ENCODE measurements around the gene CFAP73. TPM values are rescaled to one million over a fixed set of nuclear protein-coding genes. Genes with fewer than 3 reads are reported as not detected.

The CFAP73 gene
- total RNA-seq, 5 donors from 2014 or later (not counting 1 experiment from before 2014, with no cell fraction given), result 0.25 to 0.69 TPM; not detected in 3

DNA sequence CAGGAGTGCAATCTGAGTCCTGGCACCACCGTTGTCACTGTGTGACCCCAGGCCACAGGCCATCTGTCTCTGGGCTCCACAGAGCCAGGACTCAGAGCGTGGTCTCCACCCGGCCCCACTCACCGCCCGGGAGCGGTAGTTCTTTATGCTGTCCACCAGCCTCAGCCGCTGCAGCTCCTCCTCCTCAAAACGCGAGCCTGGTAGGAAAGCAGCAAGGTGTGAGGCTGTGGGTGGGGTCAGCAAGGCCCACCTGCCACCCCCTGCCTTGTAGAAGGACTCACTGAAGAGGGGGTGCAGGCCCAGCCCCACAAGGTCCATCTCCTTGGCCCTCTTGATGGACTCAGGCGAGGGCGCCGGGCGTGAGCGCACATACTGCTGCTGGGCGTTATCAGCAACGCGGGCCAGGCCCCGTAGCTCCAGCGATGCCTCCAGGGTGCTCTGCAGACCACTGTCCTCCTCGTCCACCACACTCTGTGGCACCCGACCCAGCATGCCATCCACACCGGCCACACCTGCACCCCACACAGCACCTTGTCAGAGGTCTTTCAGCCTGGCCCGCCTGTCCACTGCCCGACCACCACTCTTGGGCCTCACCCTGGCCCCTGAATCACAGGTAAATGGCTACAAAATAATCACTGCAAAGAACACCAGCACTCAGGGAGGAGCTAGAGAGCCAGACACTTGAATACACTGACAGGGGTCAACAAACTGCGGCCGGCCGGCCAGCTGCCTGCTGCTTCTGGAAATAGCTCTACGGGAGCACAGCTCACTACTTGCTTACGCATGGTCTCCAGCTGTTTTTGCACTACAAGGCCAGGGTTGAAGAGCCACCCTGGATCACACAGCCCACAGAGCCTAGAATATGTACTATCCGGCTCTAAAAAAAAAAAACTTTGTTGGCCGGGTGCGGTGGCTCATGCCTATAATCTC lies 16.3 kb downstream of the CFAP73 start:
- ChIA-PET CTCF (interaction anchor here in 1 of 2 donors (1.4 kb wide), 1 partner anchor 8 kb away, joined by 6 read pairs; no protein-coding TSS in a partner anchor), POLR2A (interaction anchor here in 1 of 2 donors (0.6 kb wide), 1 partner anchor 11 kb away, joined by 4 read pairs; no protein-coding TSS in a partner anchor)
- peaks cover 21 to 93% of the 10 kb centered on the region in 2 donors for H3K36me3 ChIP-seq (ENCODE audit: control insufficient read depth in 2 of 2, extremely low read depth in 1 of 2, insufficient read depth in 1 of 2, low read length in 1 of 2)
- no peaks in the 10 kb centered on the region for H3K4me1 Mint-ChIP-seq
- H3K4me3 Mint-ChIP-seq, result no peak overlapping the region
- H3K9me3 ChIP-seq, result no peaks in the 10 kb centered on the region
- no peaks in the 10 kb centered on the region for H3K27me3 Mint-ChIP-seq
- DNase-seq (no peak), ATAC-seq (replicated peaks in 1 of 4) (no peak)
- H3K27ac Mint-ChIP-seq, result no peak overlapping the region
- 96% methylated on average over 29 of the region's 32 CpGs for WGBS (ENCODE audit: insufficient coverage)
- no peaks in the 10 kb centered on the region for H3K9me3 Mint-ChIP-seq
- H3K4me3 ChIP-seq (ENCODE audit: control insufficient read depth in 1 of 2, extremely low read depth in 1 of 2, low read length in 1 of 2), result no peak overlapping the region
- H3K27ac ChIP-seq (ENCODE audit: low read length), result no peak overlapping the region
- H3K27me3 ChIP-seq (replicated peaks in 1 of 2; ENCODE audit: control insufficient read depth in 2 of 2, extremely low read depth in 1 of 2, insufficient read depth in 2 of 2, low read length in 1 of 2), result no peaks in the 10 kb centered on the region
- H3K4me1 ChIP-seq (ENCODE audit: control insufficient read depth in 1 of 2, extremely low read depth in 1 of 2, insufficient read depth in 2 of 2, low read length in 2 of 2), result no peaks in the 10 kb centered on the region
- peaks cover 48% of the 10 kb centered on the region for H3K36me3 Mint-ChIP-seq

DNA sequence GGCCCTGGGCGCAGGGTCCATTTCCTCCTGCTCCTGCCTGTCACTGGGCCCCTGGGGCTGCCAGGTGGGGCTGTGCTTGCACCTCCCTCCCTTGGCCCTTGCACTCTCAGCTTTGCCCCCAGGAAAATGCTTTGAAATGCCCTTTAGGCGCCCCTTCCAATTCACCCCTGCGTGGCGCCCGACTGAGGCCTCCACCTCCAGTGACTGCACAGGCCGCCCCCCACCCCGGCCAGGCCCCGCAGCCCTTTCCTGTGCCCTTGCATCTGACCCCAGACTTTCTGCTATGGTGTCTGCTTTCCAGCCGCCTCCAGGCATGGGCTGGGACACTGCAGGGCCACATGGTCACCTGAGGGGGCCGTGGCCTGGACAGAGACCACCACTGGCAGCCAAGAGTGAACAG lies 18.3 kb downstream of the CFAP73 start:
- no peaks in the 10 kb centered on the region for H3K27me3 Mint-ChIP-seq
- no peak overlapping the region for H3K27ac ChIP-seq (ENCODE audit: low read length)
- H3K9me3 Mint-ChIP-seq, result no peaks in the 10 kb centered on the region
- DNase-seq (no peak), ATAC-seq (replicated peaks in 1 of 4) (no peak)
- H3K9me3 ChIP-seq, result no peaks in the 10 kb centered on the region
- H3K4me3 ChIP-seq (ENCODE audit: control insufficient read depth in 1 of 2, extremely low read depth in 1 of 2, low read length in 1 of 2), result no peak overlapping the region
- peaks cover 24 to 95% of the 10 kb centered on the region in 2 donors for H3K36me3 ChIP-seq (ENCODE audit: control insufficient read depth in 2 of 2, extremely low read depth in 1 of 2, insufficient read depth in 1 of 2, low read length in 1 of 2)
- ChIA-PET POLR2A (no interaction called here), CTCF (interaction anchor here in 1 of 2 donors (0.6 kb wide), 1 partner anchor 176 kb away, joined by 6 read pairs; no protein-coding TSS in a partner anchor)
- no peak overlapping the region for H3K4me3 Mint-ChIP-seq
- H3K36me3 Mint-ChIP-seq, result peaks cover 52% of the 10 kb centered on the region
- peaks cover 0 to 3% (median 1%) of the 10 kb centered on the region in 3 donors for H3K4me1 Mint-ChIP-seq
- H3K4me1 ChIP-seq (ENCODE audit: control insufficient read depth in 1 of 2, extremely low read depth in 1 of 2, insufficient read depth in 2 of 2, low read length in 2 of 2), result no peaks in the 10 kb centered on the region
- no peak overlapping the region for H3K27ac Mint-ChIP-seq
- 99% methylated on average over 9 of the region's 10 CpGs for whole genome bisulfite sequencing (ENCODE audit: insufficient coverage)
- H3K27me3 ChIP-seq (replicated peaks in 1 of 2; ENCODE audit: control insufficient read depth in 2 of 2, extremely low read depth in 1 of 2, insufficient read depth in 2 of 2, low read length in 1 of 2), result no peaks in the 10 kb centered on the region

DNA sequence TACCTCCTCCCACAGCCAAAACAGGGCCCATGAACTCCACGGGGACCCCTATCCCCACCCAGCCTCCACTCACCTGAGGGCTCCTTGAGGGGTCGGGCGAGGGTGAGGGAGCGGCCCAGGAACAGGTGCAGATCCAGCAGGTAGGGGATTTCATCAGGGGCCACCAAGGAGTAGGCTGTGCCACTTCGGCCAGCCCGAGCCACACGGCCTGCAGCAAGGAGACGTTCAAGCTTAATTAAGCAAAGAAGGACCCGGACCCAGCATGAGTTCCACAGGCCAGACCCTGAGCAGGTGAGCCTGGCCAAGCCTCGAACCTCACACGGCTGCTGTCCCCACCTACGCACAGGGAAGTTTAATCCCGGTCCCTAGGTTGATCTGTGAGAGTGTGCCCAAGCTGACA lies 20.2 kb downstream of the CFAP73 start:
- no peak overlapping the region for H3K27ac ChIP-seq (ENCODE audit: low read length)
- POLR2A ChIA-PET, result interaction anchor here in 1 of 2 donors (0.5 kb wide), 1 partner anchor 10 kb away, joined by 3 read pairs; no protein-coding TSS in a partner anchor

DNA sequence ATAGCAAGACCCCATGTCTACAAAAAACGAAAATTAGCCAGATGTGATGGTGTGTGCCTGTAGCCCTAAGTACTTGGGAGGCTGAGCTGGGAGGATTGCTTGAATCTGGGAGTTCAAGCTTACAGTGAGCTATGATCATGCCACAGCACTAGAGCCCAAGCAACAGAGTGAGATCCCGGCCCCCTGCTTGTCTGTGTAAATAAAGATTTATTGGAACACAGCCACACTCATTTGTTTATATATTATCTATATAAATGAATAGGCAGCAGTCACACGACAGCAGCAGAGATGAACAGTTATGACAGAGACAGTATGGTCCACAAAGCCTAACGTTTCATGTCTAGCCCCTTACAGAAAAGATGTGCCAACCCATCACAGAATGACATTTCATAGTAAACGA lies 20.9 kb downstream of the CFAP73 start:
- ATAC-seq (replicated peaks in 1 of 4) (no peak), DNase-seq (no peak)
- Histone ChIP-seq H3K27me3 (replicated peaks in 1 of 2; ENCODE audit: control insufficient read depth in 2 of 2, extremely low read depth in 1 of 2, insufficient read depth in 2 of 2, low read length in 1 of 2) (no peaks in the 10 kb centered on the region), H3K4me1 (ENCODE audit: control insufficient read depth in 1 of 2, extremely low read depth in 1 of 2, insufficient read depth in 2 of 2, low read length in 2 of 2) (peaks cover 0 to 7% of the 10 kb centered on the region in 2 experiments), H3K27ac (ENCODE audit: low read length) (no peak overlapping the region), H3K36me3 (ENCODE audit: control insufficient read depth in 2 of 2, extremely low read depth in 1 of 2, insufficient read depth in 1 of 2, low read length in 1 of 2) (peaks cover 20 to 97% of the 10 kb centered on the region in 2 donors), H3K4me3 (ENCODE audit: control insufficient read depth in 1 of 2, extremely low read depth in 1 of 2, low read length in 1 of 2) (no peak overlapping the region), H3K9me3 (no peaks in the 10 kb centered on the region)
- H3K27ac Mint-ChIP-seq, result no peak overlapping the region
- peaks cover 3 to 7% (median 5%) of the 10 kb centered on the region in 3 donors for H3K4me1 Mint-ChIP-seq
- CTCF ChIA-PET, result interaction anchor here in 1 of 2 donors (1.7 kb wide), 1 partner anchor 177 kb away, joined by 4 read pairs; no protein-coding TSS in a partner anchor
- POLR2A ChIA-PET, result interaction anchor here in 1 of 2 donors (0.5 kb wide), 1 partner anchor 66 kb away, joined by 3 read pairs; no protein-coding TSS in a partner anchor
- WGBS (ENCODE audit: insufficient coverage), result no CpG with 5 or more reads among the region's 5 CpGs
- H3K27me3 Mint-ChIP-seq, result no peaks in the 10 kb centered on the region
- no peaks in the 10 kb centered on the region for H3K9me3 Mint-ChIP-seq
- H3K4me3 Mint-ChIP-seq, result no peak overlapping the region
- peaks cover 54% of the 10 kb centered on the region for H3K36me3 Mint-ChIP-seq

More for the DNA sequence above, 20.2 kb downstream of the CFAP73 start:
- Mint-ChIP-seq H3K27me3 (no peaks in the 10 kb centered on the region), H3K4me3 (no peak overlapping the region), H3K4me1 (peaks cover 3 to 7% (median 5%) of the 10 kb centered on the region in 3 donors), H3K27ac (no peak overlapping the region), H3K9me3 (no peaks in the 10 kb centered on the region), H3K36me3 (peaks cover 54% of the 10 kb centered on the region)
- WGBS (ENCODE audit: insufficient coverage), result 92% methylated on average over 13 of the region's 13 CpGs
- CTCF ChIA-PET, result no interaction called here
- Histone ChIP-seq H3K4me3 (ENCODE audit: control insufficient read depth in 1 of 2, extremely low read depth in 1 of 2, low read length in 1 of 2) (no peak overlapping the region), H3K4me1 (ENCODE audit: control insufficient read depth in 1 of 2, extremely low read depth in 1 of 2, insufficient read depth in 2 of 2, low read length in 2 of 2) (peaks cover 0 to 7% of the 10 kb centered on the region in 2 experiments), H3K9me3 (no peaks in the 10 kb centered on the region), H3K36me3 (ENCODE audit: control insufficient read depth in 2 of 2, extremely low read depth in 1 of 2, insufficient read depth in 1 of 2, low read length in 1 of 2) (peaks cover 20 to 98% of the 10 kb centered on the region in 2 donors), H3K27me3 (replicated peaks in 1 of 2; ENCODE audit: control insufficient read depth in 2 of 2, extremely low read depth in 1 of 2, insufficient read depth in 2 of 2, low read length in 1 of 2) (no peaks in the 10 kb centered on the region)
- DNase-seq (no peak), ATAC-seq (replicated peaks in 1 of 4) (no peak)

DNA sequence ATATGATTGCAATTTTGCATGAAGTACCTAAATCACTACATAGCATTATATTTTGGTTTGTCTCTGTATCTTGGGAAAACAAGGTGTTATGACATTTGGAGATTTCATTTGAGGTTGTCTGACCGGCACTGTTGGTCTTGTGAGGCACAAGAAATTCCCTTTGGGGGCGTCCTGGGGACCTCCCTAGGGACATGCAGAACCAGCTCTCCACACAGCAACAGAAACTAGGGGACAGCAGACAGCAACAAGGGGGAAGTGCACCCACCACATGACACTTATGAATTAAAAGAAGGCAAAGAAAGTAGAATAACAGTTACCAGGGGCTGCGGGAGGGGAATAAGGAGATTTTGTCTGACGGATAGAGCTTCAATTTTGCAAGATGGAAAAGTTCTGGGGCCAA lies 21.4 kb downstream of the CFAP73 start:
- Histone ChIP-seq H3K4me1 (ENCODE audit: control insufficient read depth in 1 of 2, extremely low read depth in 1 of 2, insufficient read depth in 2 of 2, low read length in 2 of 2) (peaks cover 0 to 7% of the 10 kb centered on the region in 2 experiments), H3K9me3 (no peaks in the 10 kb centered on the region), H3K27me3 (replicated peaks in 1 of 2; ENCODE audit: control insufficient read depth in 2 of 2, extremely low read depth in 1 of 2, insufficient read depth in 2 of 2, low read length in 1 of 2) (no peaks in the 10 kb centered on the region), H3K27ac (ENCODE audit: low read length) (no peak overlapping the region), H3K4me3 (ENCODE audit: control insufficient read depth in 1 of 2, extremely low read depth in 1 of 2, low read length in 1 of 2) (no peak overlapping the region), H3K36me3 (ENCODE audit: control insufficient read depth in 2 of 2, extremely low read depth in 1 of 2, insufficient read depth in 1 of 2, low read length in 1 of 2) (peaks cover 20 to 92% of the 10 kb centered on the region in 2 donors)
- Mint-ChIP-seq H3K9me3 (no peaks in the 10 kb centered on the region), H3K27me3 (no peaks in the 10 kb centered on the region), H3K4me3 (no peak overlapping the region), H3K36me3 (peaks cover 52% of the 10 kb centered on the region), H3K4me1 (peaks cover 3 to 7% (median 5%) of the 10 kb centered on the region in 3 donors), H3K27ac (no peak overlapping the region)
- no peak for ATAC-seq (replicated peaks in 1 of 4)
- ChIA-PET CTCF (interaction anchor here in 1 of 2 donors (0.7 to 1.7 kb wide), 2 partner anchors 127 to 178 kb away, joined by 4 read pairs; no protein-coding TSS in a partner anchor), POLR2A (interaction anchor here in 1 of 2 donors (0.5 kb wide), 1 partner anchor 67 kb away, joined by 3 read pairs; no protein-coding TSS in a partner anchor)
- DNase-seq, result no peak
- 100% methylated on average over 2 of the region's 4 CpGs for WGBS (ENCODE audit: insufficient coverage)

DNA sequence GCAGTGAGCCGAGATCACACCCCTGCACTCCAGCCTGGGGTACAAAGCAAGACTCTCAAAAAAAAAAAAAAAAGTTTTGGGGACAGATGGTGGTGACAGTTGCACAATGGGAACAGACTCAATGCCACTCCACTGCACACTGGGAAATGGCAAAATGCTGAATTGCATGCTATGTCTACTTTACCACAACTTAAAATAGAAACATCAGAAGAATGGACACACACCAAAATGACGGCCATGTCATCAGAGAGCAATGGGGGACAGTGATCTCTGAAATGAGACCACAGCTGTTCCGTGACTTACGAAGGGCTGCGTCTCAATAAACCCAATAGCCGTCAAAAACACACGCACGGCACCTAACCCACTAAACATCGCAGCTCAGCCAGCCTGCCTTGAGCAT lies 22.0 kb downstream of the CFAP73 start:
- Histone ChIP-seq H3K27me3 (replicated peaks in 1 of 2; ENCODE audit: control insufficient read depth in 2 of 2, extremely low read depth in 1 of 2, insufficient read depth in 2 of 2, low read length in 1 of 2) (no peaks in the 10 kb centered on the region), H3K27ac (ENCODE audit: low read length) (no peak overlapping the region), H3K36me3 (ENCODE audit: control insufficient read depth in 2 of 2, extremely low read depth in 1 of 2, insufficient read depth in 1 of 2, low read length in 1 of 2) (peaks cover 17 to 90% of the 10 kb centered on the region in 2 donors), H3K4me3 (ENCODE audit: control insufficient read depth in 1 of 2, extremely low read depth in 1 of 2, low read length in 1 of 2) (no peak overlapping the region), H3K4me1 (ENCODE audit: control insufficient read depth in 1 of 2, extremely low read depth in 1 of 2, insufficient read depth in 2 of 2, low read length in 2 of 2) (peaks cover 0 to 7% of the 10 kb centered on the region in 2 experiments), H3K9me3 (no peaks in the 10 kb centered on the region)
- no peak for DNase-seq
- ATAC-seq (replicated peaks in 1 of 4), result no peak
- Mint-ChIP-seq H3K4me1 (peaks cover 3 to 7% (median 5%) of the 10 kb centered on the region in 3 donors), H3K4me3 (no peak overlapping the region), H3K36me3 (peaks cover 54% of the 10 kb centered on the region), H3K9me3 (no peaks in the 10 kb centered on the region), H3K27ac (no peak overlapping the region), H3K27me3 (no peaks in the 10 kb centered on the region)
- ChIA-PET POLR2A (interaction anchor here in 1 of 2 donors (0.8 kb wide), 1 partner anchor 37 kb away, joined by 3 read pairs; no protein-coding TSS in a partner anchor), CTCF (interaction anchor here in 1 of 2 donors (0.6 to 1.7 kb wide), 5 partner anchors 95 to 178 kb away, joined by 3 to 5 read pairs (median 4); no protein-coding TSS in a partner anchor)
- 98% methylated on average over 5 of the region's 9 CpGs for WGBS (ENCODE audit: insufficient coverage)
